Activated CD4-positive, alpha-beta memory T cell treated with anti-CD3 and anti-CD28 coated beads, Interleukin-2, amount 10 ng/mL, durations not matched to agents 7 days and 5 days (primary cell): Measurements from ENCODE around the gene TMEM62. TPM values are rescaled to one million over a fixed set of nuclear protein-coding genes. Genes with fewer than 3 reads are reported as not detected.

Source experiments
- total RNA-seq, 2 experiments: library from RNA; stranded (reverse); gene quantifications; one replicate each; pipeline ENCODE4 v1.2.3, GENCODE V29; 2021

The TMEM62 gene
- total RNA-seq, 2 experiments from 2014 or later = 24.2 to 24.9 TPM

Other genes with a start within 250 kb of the TMEM62 start
- gene TTBK2, start 212.8 kb upstream of the TMEM62 start, total RNA-seq = 10 to 100 TPM; 14.6 to 18.6 TPM
- 10 to 100 TPM; 41.8 to 42.4 TPM for gene UBR1, start 27.5 kb upstream of the TMEM62 start, total RNA-seq
- 100 to 1,000 TPM; 103 to 108 TPM for gene CCNDBP1, start 51.8 kb downstream of the TMEM62 start, total RNA-seq
- gene EPB42, start 87.4 kb downstream of the TMEM62 start, total RNA-seq = not detected
- gene TGM5, start 133.3 kb downstream of the TMEM62 start, total RNA-seq = under 1 TPM; 0.20 to 0.28 TPM
- gene TGM7, start 168.7 kb downstream of the TMEM62 start, total RNA-seq = not detected
- 1 to 10 TPM; 8.9 to 9.5 TPM for gene LCMT2, start 197.0 kb downstream of the TMEM62 start, total RNA-seq
- gene ZSCAN29, start 237.5 kb downstream of the TMEM62 start, total RNA-seq = 10 to 100 TPM; 29.4 to 30.1 TPM
- gene TUBGCP4, start 237.5 kb downstream of the TMEM62 start, total RNA-seq = 10 to 100 TPM; 30.4 to 34.7 TPM